DMS114 treated with DMSO at 0.1 percent for 48 hours (cell line): ENCODE results near the gene KRT5.

Experiments used
- DNase-seq: peaks from one replicate; lab custom pipeline; 2025; ENCODE audit not compliant: unreplicated experiment; lab: John Stamatoyannopoulos, UW

Gene KRT5

GRCh38 chr12:52539083-52539820 is 19.1 kb upstream of the KRT5 start:
- no peak for DNase-seq

GRCh38 chr12:52537101-52537500 is 16.9 kb upstream of the KRT5 start:
- no peak for DNase-seq

GRCh38 chr12:52535574-52535973 is 15.4 kb upstream of the KRT5 start:
- no peak for DNase-seq

- DNase-seq = no peak
These were observed 14.3 kb upstream of the KRT5 start for GRCh38 chr12:52534482-52534881.

- DNase-seq = no peak
These were observed 13.7 kb upstream of the KRT5 start for GRCh38 chr12:52533686-52534470.

- no peak for DNase-seq
These were observed 12.4 kb upstream of the KRT5 start for GRCh38 chr12:52532636-52533035.

GRCh38 chr12:52531566-52532300 is 11.5 kb upstream of the KRT5 start:
- DNase-seq = no peak

- no peak for DNase-seq
These were observed 10.7 kb upstream of the KRT5 start for GRCh38 chr12:52530905-52531304.

- DNase-seq = no peak
These were observed 10.2 kb upstream of the KRT5 start for GRCh38 chr12:52530366-52530765.

- no peak for DNase-seq
These were observed 9.7 kb upstream of the KRT5 start for GRCh38 chr12:52529846-52530245.

- no peak for DNase-seq
These were observed 9.2 kb upstream of the KRT5 start for GRCh38 chr12:52529417-52529816.

GRCh38 chr12:52528641-52529143 is 8.5 kb upstream of the KRT5 start:
- no peak for DNase-seq

GRCh38 chr12:52527121-52527800 is 7.1 kb upstream of the KRT5 start:
- no peak for DNase-seq

- no peak for DNase-seq
These were observed 6.3 kb upstream of the KRT5 start for GRCh38 chr12:52526511-52526951.

- DNase-seq = no peak
These were observed 5.7 kb upstream of the KRT5 start for GRCh38 chr12:52525661-52526499.

- DNase-seq = no peak
These were observed 4.9 kb upstream of the KRT5 start for GRCh38 chr12:52524898-52525591.

GRCh38 chr12:52524241-52524897 is 4.2 kb upstream of the KRT5 start:
- no peak for DNase-seq

GRCh38 chr12:52523824-52524223 is 3.6 kb upstream of the KRT5 start:
- DNase-seq = no peak
